Measurements from ENCODE around the gene FSD1. TPM values are rescaled to one million over a fixed set of nuclear protein-coding genes. Genes with fewer than 3 reads are reported as not detected.

Gene FSD1
- total RNA-seq, 2 donors from 2014 or later: 1.5 to 2.9 TPM

GRCh38 chr19:4316956-4317355, 12.6 kb downstream of the FSD1 start:
- H3K27me3 Mint-ChIP-seq: no peaks in the 10 kb centered on the region
- peaks cover 2% of the 10 kb centered on the region for H3K36me3 Mint-ChIP-seq (ENCODE audit: low read depth)
- H3K9me3 ChIP-seq (ENCODE audit: control insufficient read depth, low read length, poor library complexity, severe bottlenecking): no peaks in the 10 kb centered on the region
- no peak overlapping the region for H3K4me3 Mint-ChIP-seq
- no peak overlapping the region for H3K27ac Mint-ChIP-seq
- H3K4me1 Mint-ChIP-seq: peaks cover 4% of the 10 kb centered on the region
- ATAC-seq: no peak
- DNase-seq: no peak

DNA sequence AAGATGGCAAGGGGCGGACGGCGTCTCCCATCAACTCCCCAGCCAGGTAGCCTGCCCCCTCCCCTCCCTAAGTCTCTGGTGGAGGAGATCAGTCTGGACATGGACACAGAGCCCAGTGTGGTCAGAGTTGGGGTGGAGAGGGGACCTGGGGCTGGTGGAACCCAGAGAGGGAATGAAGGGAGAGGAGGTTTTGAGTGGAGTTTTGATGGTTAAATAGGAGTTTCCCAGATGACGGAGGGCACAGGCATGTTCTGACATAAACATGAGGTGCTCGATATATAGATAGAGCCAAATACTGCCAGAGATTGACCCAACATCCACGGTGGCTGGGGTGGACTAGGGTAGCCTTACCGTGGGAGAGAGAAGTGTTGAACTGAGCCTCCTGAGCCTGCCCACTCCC, 14.1 kb downstream of the FSD1 start:
- ATAC-seq (no peak), DNase-seq (no peak)
- Mint-ChIP-seq H3K4me3 (no peak overlapping the region), H3K27me3 (no peaks in the 10 kb centered on the region), H3K4me1 (peaks cover 4% of the 10 kb centered on the region), H3K27ac (peak overlapping the region; percentile 46), H3K36me3 (ENCODE audit: low read depth) (peaks cover 2% of the 10 kb centered on the region)
- no peaks in the 10 kb centered on the region for H3K9me3 ChIP-seq (ENCODE audit: control insufficient read depth, low read length, poor library complexity, severe bottlenecking)

- Mint-ChIP-seq H3K4me3 (no peak overlapping the region), H3K36me3 (ENCODE audit: low read depth) (peaks cover 2% of the 10 kb centered on the region), H3K27ac (peak overlapping the region; percentile 46), H3K4me1 (peaks cover 4% of the 10 kb centered on the region), H3K27me3 (no peaks in the 10 kb centered on the region)
- ATAC-seq (no peak), DNase-seq (no peak)
- no peaks in the 10 kb centered on the region for H3K9me3 ChIP-seq (ENCODE audit: control insufficient read depth, low read length, poor library complexity, severe bottlenecking)
Measured at GRCh38 chr19:4319067-4319718, 14.8 kb downstream of the FSD1 start.

- no peak for DNase-seq
Measured at GRCh38 chr19:4320419-4320818, 16.0 kb downstream of the FSD1 start.

GRCh38 chr19:4322942-4323665, 18.7 kb downstream of the FSD1 start:
- H3K27me3 Mint-ChIP-seq: no peaks in the 10 kb centered on the region
- H3K4me1 Mint-ChIP-seq: peaks cover 14% of the 10 kb centered on the region
- H3K9me3 ChIP-seq (ENCODE audit: control insufficient read depth, low read length, poor library complexity, severe bottlenecking): no peaks in the 10 kb centered on the region
- H3K27ac Mint-ChIP-seq: no peak overlapping the region
- H3K4me3 Mint-ChIP-seq: no peak overlapping the region
- DNase-seq (no peak), ATAC-seq (no peak)
- H3K36me3 Mint-ChIP-seq (ENCODE audit: low read depth): no peaks in the 10 kb centered on the region

More at GRCh38 chr19:4320419-4320818, 16.0 kb downstream of the FSD1 start:
- H3K36me3 Mint-ChIP-seq (ENCODE audit: low read depth): peaks cover 2% of the 10 kb centered on the region
- no peaks in the 10 kb centered on the region for H3K9me3 ChIP-seq (ENCODE audit: control insufficient read depth, low read length, poor library complexity, severe bottlenecking)
- no peak overlapping the region for H3K4me3 Mint-ChIP-seq
- H3K27me3 Mint-ChIP-seq: no peaks in the 10 kb centered on the region
- H3K27ac Mint-ChIP-seq: no peak overlapping the region
- H3K4me1 Mint-ChIP-seq: peaks cover 4% of the 10 kb centered on the region
- no peak for ATAC-seq

DNA sequence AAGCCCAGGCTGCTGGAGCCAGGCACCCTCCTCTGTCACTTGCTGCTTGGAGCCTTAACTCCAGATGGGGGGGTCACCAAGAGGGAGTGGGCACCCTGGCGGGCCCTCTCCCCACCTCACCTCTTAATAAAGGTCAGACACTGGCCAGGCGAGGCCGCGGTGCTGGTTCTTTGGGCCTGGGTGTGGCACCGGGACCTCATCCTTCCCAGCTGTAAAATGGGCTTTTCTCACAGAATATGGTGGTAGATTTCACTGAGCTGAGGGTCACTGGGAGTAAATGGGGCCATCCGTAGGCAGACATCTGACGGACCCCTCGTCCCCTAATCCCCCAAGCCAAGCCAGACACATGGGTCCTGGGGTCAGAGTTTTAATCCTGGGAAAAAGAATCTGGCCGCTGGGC, 19.3 kb downstream of the FSD1 start:
- DNase-seq (no peak), ATAC-seq (no peak)
- peaks cover 17% of the 10 kb centered on the region for H3K4me1 Mint-ChIP-seq
- H3K27ac Mint-ChIP-seq: no peak overlapping the region
- H3K4me3 Mint-ChIP-seq: no peak overlapping the region
- no peaks in the 10 kb centered on the region for H3K27me3 Mint-ChIP-seq
- no peaks in the 10 kb centered on the region for H3K36me3 Mint-ChIP-seq (ENCODE audit: low read depth)
- no peaks in the 10 kb centered on the region for H3K9me3 ChIP-seq (ENCODE audit: control insufficient read depth, low read length, poor library complexity, severe bottlenecking)

DNA sequence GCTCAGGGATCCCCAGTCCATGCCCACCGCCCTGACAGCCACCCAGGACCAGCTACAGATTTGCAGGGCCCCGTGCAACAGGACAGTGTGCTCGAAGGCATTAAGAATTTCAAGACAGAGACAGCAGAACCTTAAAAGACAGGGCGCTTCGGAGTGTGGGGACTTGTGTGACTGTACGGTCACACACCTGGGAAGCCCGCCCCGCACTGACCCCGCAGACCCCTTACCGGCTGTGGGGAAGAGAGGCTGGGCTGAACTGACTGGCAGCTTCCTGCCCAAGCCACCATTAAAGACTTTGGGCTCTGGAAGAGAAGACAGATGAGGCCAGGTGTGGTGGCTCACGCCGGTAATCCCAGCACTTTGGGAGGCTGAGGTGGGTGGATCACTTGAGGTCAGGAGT, 19.8 kb downstream of the FSD1 start:
- ATAC-seq: no peak
- no peak overlapping the region for H3K4me3 Mint-ChIP-seq

GRCh38 chr19:4326215-4326836, 21.9 kb downstream of the FSD1 start:
- ATAC-seq (no peak), DNase-seq (no peak)
- H3K9me3 ChIP-seq (ENCODE audit: control insufficient read depth, low read length, poor library complexity, severe bottlenecking): no peaks in the 10 kb centered on the region
- Mint-ChIP-seq H3K27me3 (no peaks in the 10 kb centered on the region), H3K4me3 (peak overlapping the region; percentile 85), H3K27ac (no peak overlapping the region), H3K4me1 (peaks cover 17% of the 10 kb centered on the region), H3K36me3 (ENCODE audit: low read depth) (no peaks in the 10 kb centered on the region)

More for the DNA sequence above, 19.8 kb downstream of the FSD1 start:
- Mint-ChIP-seq H3K36me3 (ENCODE audit: low read depth) (no peaks in the 10 kb centered on the region), H3K4me1 (peaks cover 17% of the 10 kb centered on the region), H3K27ac (no peak overlapping the region), H3K27me3 (no peaks in the 10 kb centered on the region)
- DNase-seq: no peak
- no peaks in the 10 kb centered on the region for H3K9me3 ChIP-seq (ENCODE audit: control insufficient read depth, low read length, poor library complexity, severe bottlenecking)

DNA sequence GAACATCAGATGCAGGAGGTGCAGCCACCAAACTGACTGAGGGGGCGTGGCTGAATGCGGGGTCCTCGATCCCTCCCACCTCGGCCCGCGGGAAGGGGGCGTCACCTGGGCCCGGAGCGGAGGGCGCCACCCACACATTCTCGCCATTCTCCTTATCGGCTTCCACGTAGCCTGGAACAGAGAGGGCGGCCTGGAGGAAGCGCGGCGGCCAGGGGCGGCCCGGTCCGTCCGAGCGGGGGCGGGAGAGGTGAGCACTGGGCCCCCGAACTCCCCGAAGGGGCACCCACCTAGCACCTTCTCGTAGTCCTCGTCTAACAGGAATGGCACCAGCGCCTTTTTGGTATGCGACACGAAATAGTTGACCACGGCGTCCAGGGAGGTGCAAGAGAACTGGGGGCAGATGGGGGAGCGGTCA, 22.4 kb downstream of the FSD1 start:
- H3K4me1 Mint-ChIP-seq: peaks cover 17% of the 10 kb centered on the region
- H3K9me3 ChIP-seq (ENCODE audit: control insufficient read depth, low read length, poor library complexity, severe bottlenecking): no peaks in the 10 kb centered on the region
- no peak for ATAC-seq
- peak overlapping the region; percentile 72 for H3K27ac Mint-ChIP-seq
- peak overlapping the region; percentile 89 for H3K4me3 Mint-ChIP-seq
- no peaks in the 10 kb centered on the region for H3K27me3 Mint-ChIP-seq
- H3K36me3 Mint-ChIP-seq (ENCODE audit: low read depth): no peaks in the 10 kb centered on the region
- DNase-seq: no peak

DNA sequence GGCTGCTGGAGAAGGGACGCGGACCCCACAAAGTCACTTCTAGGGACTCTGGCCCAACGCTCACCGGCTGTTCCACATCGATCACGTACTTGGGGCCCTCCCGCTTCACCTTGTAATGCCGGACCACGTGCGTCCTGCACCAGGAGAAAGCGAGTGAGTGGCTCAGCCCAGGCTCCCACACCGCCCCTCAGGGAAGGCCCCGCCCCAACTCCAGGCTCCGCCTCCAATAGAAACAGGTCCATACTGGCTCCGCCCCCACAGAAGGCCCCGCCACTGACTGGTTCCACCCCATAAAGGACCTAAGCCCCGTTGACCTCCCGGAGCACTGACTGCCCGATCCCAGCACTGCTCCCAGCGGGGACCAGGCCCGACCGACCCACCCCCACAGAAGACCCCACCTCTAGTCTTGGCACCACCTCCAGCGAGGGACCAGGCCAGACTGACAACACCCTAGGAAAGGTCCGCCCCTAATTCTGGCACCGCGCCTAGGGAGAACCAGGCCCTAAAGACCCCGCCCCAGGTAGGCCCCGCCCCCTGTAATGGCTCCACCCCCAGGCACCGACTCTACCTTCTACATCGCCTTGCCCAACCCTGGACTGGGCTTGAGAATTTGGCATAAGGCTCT, 23.0 kb downstream of the FSD1 start:
- H3K27me3 Mint-ChIP-seq: no peaks in the 10 kb centered on the region
- peak; percentile 35 for ATAC-seq
- H3K4me3 Mint-ChIP-seq: peak overlapping the region; percentile 89
- no peaks in the 10 kb centered on the region for H3K36me3 Mint-ChIP-seq (ENCODE audit: low read depth)
- H3K9me3 ChIP-seq (ENCODE audit: control insufficient read depth, low read length, poor library complexity, severe bottlenecking): no peaks in the 10 kb centered on the region
- peak overlapping the region; percentile 72 for H3K27ac Mint-ChIP-seq
- DNase-seq: peak; percentile 43 to 48 (median 45)
- H3K4me1 Mint-ChIP-seq: peaks cover 17% of the 10 kb centered on the region

- peaks cover 17% of the 10 kb centered on the region for H3K4me1 Mint-ChIP-seq
- H3K27me3 Mint-ChIP-seq: no peaks in the 10 kb centered on the region
- ATAC-seq (peak; percentile 20), DNase-seq (no peak)
- no peaks in the 10 kb centered on the region for H3K9me3 ChIP-seq (ENCODE audit: control insufficient read depth, low read length, poor library complexity, severe bottlenecking)
- H3K4me3 Mint-ChIP-seq: peak overlapping the region; percentile 89
- no peaks in the 10 kb centered on the region for H3K36me3 Mint-ChIP-seq (ENCODE audit: low read depth)
- peak overlapping the region; percentile 72 for H3K27ac Mint-ChIP-seq
Measured at GRCh38 chr19:4327877-4328242, 23.5 kb downstream of the FSD1 start.

GRCh38 chr19:4328243-4328990, 24.0 kb downstream of the FSD1 start:
- ATAC-seq (peak; percentile 88), DNase-seq (peak; percentile 84 to 90 (median 89))
- Mint-ChIP-seq H3K27me3 (no peaks in the 10 kb centered on the region), H3K36me3 (ENCODE audit: low read depth) (no peaks in the 10 kb centered on the region), H3K27ac (peak overlapping the region; percentile 72), H3K4me3 (peak overlapping the region; percentile 89), H3K4me1 (peaks cover 17% of the 10 kb centered on the region)
- H3K9me3 ChIP-seq (ENCODE audit: control insufficient read depth, low read length, poor library complexity, severe bottlenecking): no peaks in the 10 kb centered on the region
